D721Med (cell line): ENCODE results near the gene CPE.
A peak's percentile ranks its signal among the peaks of the same experiment; 100 is the strongest.
"Not testable (repeated sequence)": the region's sequence is repeated elsewhere in the genome, so short reads cannot be mapped to it uniquely, and the experiment has no call there.

ENCODE experiments used
- DNase-seq: peaks from one replicate; pipeline ENCODE4 v3.0.0; 2011; ENCODE audit warnings: low spot score; ENCODE audit not compliant: insufficient read length
- FAIRE-seq: peaks from 2 replicates; lab custom pipeline; 2011; peaks lifted over from hg19 to GRCh38; lab: Jason Lieb, UNC
- CTCF ChIP-seq: IDR thresholded peaks from 2 replicates; pipeline ENCODE4 v1.5.1; 2012; ENCODE audit warnings: mild to moderate bottlenecking, control low read depth; ENCODE audit not compliant: insufficient read depth; ENCODE audit errors: missing control alignments

The CPE gene

GRCh38 chr4:165336743-165337142 is 42.1 kb upstream of the CPE start:
- no peak for FAIRE-seq

GRCh38 chr4:165342340-165342739 is 36.5 kb upstream of the CPE start:
- not testable (repeated sequence) for DNase-seq, FAIRE-seq

More at GRCh38 chr4:165336743-165337142, 42.1 kb upstream of the CPE start:
- no peak for TF ChIP-seq CTCF
- DNase-seq, result no peak

- peak; percentile 48 for TF ChIP-seq CTCF
- FAIRE-seq (no peak), DNase-seq (no peak)
Measured at GRCh38 chr4:165343353-165344191, 35.2 kb upstream of the CPE start.

GRCh38 chr4:165345666-165346417 is 33.0 kb upstream of the CPE start:
- FAIRE-seq, result no peak
- no peak for DNase-seq
- no peak for TF ChIP-seq CTCF

- no peak for DNase-seq
- FAIRE-seq, result no peak
- no peak for TF ChIP-seq CTCF
Measured at GRCh38 chr4:165347647-165348569, 30.9 kb upstream of the CPE start.

- TF ChIP-seq CTCF, result no peak
- FAIRE-seq (no peak), DNase-seq (no peak)
Measured at GRCh38 chr4:165351359-165352130, 27.3 kb upstream of the CPE start.
